WTC11 (cell line): ENCODE results near the gene ATP12A. TPM values are rescaled to one million over a fixed set of nuclear protein-coding genes. Genes with fewer than 3 reads are reported as not detected.

ENCODE experiments used
- ATAC-seq: fragments of 200-7000 bp; cut with Tn5 transposase; 2 replicates; pipeline ENCODE4 v1.10.0; 2021; ENCODE audit warnings: mild to moderate bottlenecking, moderate library complexity
- CTCF ChIA-PET: fragments of 300-600 bp; sonication (Branson Sonifier 250); formaldehyde crosslinking; loops from one replicate; lab custom pipeline; 2021; ENCODE audit warnings: antibody characterized with exemption; lab: Charles Lee
- POLR2A ChIA-PET: fragments of 350-600 bp; sonication (Branson Sonifier 250); formaldehyde crosslinking; loops from one replicate; lab custom pipeline; 2021; ENCODE audit warnings: antibody characterized with exemption; lab: Charles Lee
- DNase-seq: peaks from one replicate; pipeline ENCODE4 v3.0.0; 2021; ENCODE audit warnings: low spot score
- H3K27ac Mint-ChIP-seq: 2 replicates; pipeline ENCODE4 v1.8.0; 2021; ENCODE audit warnings: mixed read lengths
- H3K27me3 Mint-ChIP-seq: 2 replicates; pipeline ENCODE4 v1.8.0; 2021; ENCODE audit warnings: low read depth, mild to moderate bottlenecking, moderate library complexity, mixed read lengths
- H3K36me3 Mint-ChIP-seq: 2 replicates; pipeline ENCODE4 v1.8.0; 2021; ENCODE audit warnings: mixed read lengths
- H3K4me1 Mint-ChIP-seq: 2 replicates; pipeline ENCODE4 v1.8.0; 2022; ENCODE audit warnings: mixed read lengths
- H3K4me3 Mint-ChIP-seq: 2 replicates; pipeline ENCODE4 v1.8.0; 2021; ENCODE audit warnings: mild to moderate bottlenecking, moderate library complexity, mixed read lengths
- H3K9me3 Mint-ChIP-seq: 2 replicates; pipeline ENCODE4 v1.8.0; 2021; ENCODE audit warnings: mixed read lengths
- CREM ChIP-seq: sonication (generic); formaldehyde crosslinking; IDR thresholded peaks from 2 replicates; pipeline ENCODE4 v1.8.1; 2022; ENCODE audit warnings: mild to moderate bottlenecking, missing genetic modification reagents, moderate library complexity
- FOXK1 ChIP-seq: sonication (generic); formaldehyde crosslinking; IDR thresholded peaks from 2 replicates; pipeline ENCODE4 v1.8.0; 2022; ENCODE audit warnings: mild to moderate bottlenecking, moderate library complexity, missing genetic modification reagents
- GRHL2 ChIP-seq: fragments of 250-450 bp; sonication (Bioruptor Pico); IDR thresholded peaks from 2 replicates; pipeline ENCODE4 v1.8.0; 2022; ENCODE audit warnings: mild to moderate bottlenecking, moderate library complexity; ENCODE audit not compliant: insufficient replicate concordance, severe bottlenecking
- HMGA2 ChIP-seq: fragments of 250-450 bp; sonication (Bioruptor Pico); IDR thresholded peaks from 2 replicates; pipeline ENCODE4 v1.4.0; 2021; ENCODE audit warnings: mild to moderate bottlenecking, moderate library complexity
- IRF2 ChIP-seq: sonication (generic); formaldehyde crosslinking; IDR thresholded peaks from 2 replicates; pipeline ENCODE4 v1.8.0; 2022; ENCODE audit warnings: low read depth, missing genetic modification reagents, borderline replicate concordance
- MAX ChIP-seq: sonication (generic); formaldehyde crosslinking; IDR thresholded peaks from 2 replicates; pipeline ENCODE4 v1.8.0; 2022; ENCODE audit warnings: mild to moderate bottlenecking, missing genetic modification reagents
- NFE2L1 ChIP-seq: sonication (generic); formaldehyde crosslinking; IDR thresholded peaks from 2 replicates; pipeline ENCODE4 v1.8.1; 2023; ENCODE audit warnings: missing genetic modification reagents
- NR2C2 ChIP-seq: sonication (generic); formaldehyde crosslinking; IDR thresholded peaks from 2 replicates; pipeline ENCODE4 v1.8.0; 2022; ENCODE audit warnings: mild to moderate bottlenecking, missing genetic modification reagents
- PRRX2 ChIP-seq: fragments of 250-450 bp; sonication (Bioruptor Pico); IDR thresholded peaks from 2 replicates; pipeline ENCODE4 v1.8.0; 2021; ENCODE audit warnings: mild to moderate bottlenecking
- SMAD3 ChIP-seq: sonication (generic); formaldehyde crosslinking; IDR thresholded peaks from 2 replicates; pipeline ENCODE4 v1.8.0; 2022; ENCODE audit warnings: missing genetic modification reagents, mild to moderate bottlenecking, borderline replicate concordance
- USF1 ChIP-seq: sonication (generic); formaldehyde crosslinking; IDR thresholded peaks from 2 replicates; pipeline ENCODE4 v1.8.0; 2022; ENCODE audit warnings: mild to moderate bottlenecking, missing genetic modification reagents
- ZNF121 ChIP-seq: sonication (generic); formaldehyde crosslinking; IDR thresholded peaks from 2 replicates; pipeline ENCODE4 v1.8.0; 2023; ENCODE audit warnings: missing genetic modification reagents
- ZNF317 ChIP-seq: sonication (generic); formaldehyde crosslinking; IDR thresholded peaks from 2 replicates; pipeline ENCODE4 v1.8.1; 2023; ENCODE audit warnings: low read depth, mild to moderate bottlenecking, moderate library complexity, missing genetic modification reagents, borderline replicate concordance
- ZNF416 ChIP-seq: fragments of 250-450 bp; sonication (Bioruptor Pico); IDR thresholded peaks from 2 replicates; pipeline ENCODE4 v1.9.0; 2021; ENCODE audit warnings: mild to moderate bottlenecking, inconsistent platforms
- ZNF532 ChIP-seq: fragments of 250-450 bp; sonication (Bioruptor Pico); IDR thresholded peaks from 2 replicates; pipeline ENCODE4 v1.9.0; 2021; ENCODE audit warnings: mild to moderate bottlenecking, borderline replicate concordance
- total RNA-seq: library from RNA; stranded (reverse); gene quantifications from 3 replicates; pipeline ENCODE4 v1.2.3, GENCODE V29; 2021
- TF ChIP-seq, protein P1 (sequence below): sonication (generic); formaldehyde crosslinking; IDR thresholded peaks from 2 replicates; pipeline ENCODE4 v1.8.1; 2023; ENCODE audit warnings: mild to moderate bottlenecking, moderate library complexity, missing genetic modification reagents
- TF ChIP-seq, protein P2 (sequence below): sonication (generic); formaldehyde crosslinking; IDR thresholded peaks from 2 replicates; pipeline ENCODE4 v1.8.1; 2022; ENCODE audit warnings: low read depth, mild to moderate bottlenecking, moderate library complexity, missing genetic modification reagents, borderline replicate concordance
- TF ChIP-seq, protein P3 (sequence below): sonication (generic); formaldehyde crosslinking; IDR thresholded peaks from 2 replicates; pipeline ENCODE4 v1.8.0; 2022; ENCODE audit warnings: mild to moderate bottlenecking, missing genetic modification reagents
- TF ChIP-seq, protein P4 (sequence below): sonication (generic); formaldehyde crosslinking; IDR thresholded peaks from 2 replicates; pipeline ENCODE4 v1.8.1; 2023; ENCODE audit warnings: mild to moderate bottlenecking, missing genetic modification reagents, moderate library complexity

The ATP12A gene
- total RNA-seq, 1 experiment from 2014 or later = 1.4 TPM

GRCh38 chr13:24688111-24688510 lies 7.9 kb downstream of the ATP12A start:
- Mint-ChIP-seq H3K9me3 (no peaks in the 10 kb centered on the region), H3K27ac (no peak overlapping the region), H3K4me1 (peaks cover 45% of the 10 kb centered on the region), H3K4me3 (no peak overlapping the region), H3K27me3 (no peaks in the 10 kb centered on the region; the same call in 1 of the 2 replicates), H3K36me3 (no peaks in the 10 kb centered on the region)
- DNase-seq = no peak
- TF ChIP-seq PRRX2 (CRISPR knock-in tag) (no peak), ZNF532 (CRISPR knock-in tag) (no peak), HMGA2 (CRISPR knock-in tag) (no peak), ZNF416 (CRISPR knock-in tag) (no peak), MAX (no peak), GRHL2 (no peak), IRF2 (no peak), USF1 (CRISPR knock-in tag) (no peak), NR2C2 (CRISPR knock-in tag) (no peak), ZNF317 (CRISPR knock-in tag) (no peak), FOXK1 (CRISPR knock-in tag) (no peak), ZNF121 (CRISPR knock-in tag) (no peak), NFE2L1 (CRISPR knock-in tag) (no peak), SMAD3 (CRISPR knock-in tag) (no peak), CREM (CRISPR knock-in tag) (no peak)
- TF ChIP-seq, protein P1, sequence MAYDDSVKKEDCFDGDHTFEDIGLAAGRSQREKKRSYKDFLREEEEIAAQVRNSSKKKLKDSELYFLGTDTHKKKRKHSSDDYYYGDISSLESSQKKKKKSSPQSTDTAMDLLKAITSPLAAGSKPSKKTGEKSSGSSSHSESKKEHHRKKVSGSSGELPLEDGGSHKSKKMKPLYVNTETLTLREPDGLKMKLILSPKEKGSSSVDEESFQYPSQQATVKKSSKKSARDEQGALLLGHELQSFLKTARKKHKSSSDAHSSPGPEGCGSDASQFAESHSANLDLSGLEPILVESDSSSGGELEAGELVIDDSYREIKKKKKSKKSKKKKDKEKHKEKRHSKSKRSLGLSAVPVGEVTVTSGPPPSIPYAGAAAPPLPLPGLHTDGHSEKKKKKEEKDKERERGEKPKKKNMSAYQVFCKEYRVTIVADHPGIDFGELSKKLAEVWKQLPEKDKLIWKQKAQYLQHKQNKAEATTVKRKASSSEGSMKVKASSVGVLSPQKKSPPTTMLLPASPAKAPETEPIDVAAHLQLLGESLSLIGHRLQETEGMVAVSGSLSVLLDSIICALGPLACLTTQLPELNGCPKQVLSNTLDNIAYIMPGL (CRISPR knock-in tag) = no peak
- TF ChIP-seq, protein P2, sequence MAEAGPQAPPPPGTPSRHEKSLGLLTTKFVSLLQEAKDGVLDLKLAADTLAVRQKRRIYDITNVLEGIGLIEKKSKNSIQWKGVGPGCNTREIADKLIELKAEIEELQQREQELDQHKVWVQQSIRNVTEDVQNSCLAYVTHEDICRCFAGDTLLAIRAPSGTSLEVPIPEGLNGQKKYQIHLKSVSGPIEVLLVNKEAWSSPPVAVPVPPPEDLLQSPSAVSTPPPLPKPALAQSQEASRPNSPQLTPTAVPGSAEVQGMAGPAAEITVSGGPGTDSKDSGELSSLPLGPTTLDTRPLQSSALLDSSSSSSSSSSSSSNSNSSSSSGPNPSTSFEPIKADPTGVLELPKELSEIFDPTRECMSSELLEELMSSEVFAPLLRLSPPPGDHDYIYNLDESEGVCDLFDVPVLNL = no peak
- TF ChIP-seq, protein P3, sequence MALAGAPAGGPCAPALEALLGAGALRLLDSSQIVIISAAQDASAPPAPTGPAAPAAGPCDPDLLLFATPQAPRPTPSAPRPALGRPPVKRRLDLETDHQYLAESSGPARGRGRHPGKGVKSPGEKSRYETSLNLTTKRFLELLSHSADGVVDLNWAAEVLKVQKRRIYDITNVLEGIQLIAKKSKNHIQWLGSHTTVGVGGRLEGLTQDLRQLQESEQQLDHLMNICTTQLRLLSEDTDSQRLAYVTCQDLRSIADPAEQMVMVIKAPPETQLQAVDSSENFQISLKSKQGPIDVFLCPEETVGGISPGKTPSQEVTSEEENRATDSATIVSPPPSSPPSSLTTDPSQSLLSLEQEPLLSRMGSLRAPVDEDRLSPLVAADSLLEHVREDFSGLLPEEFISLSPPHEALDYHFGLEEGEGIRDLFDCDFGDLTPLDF (CRISPR knock-in tag) = no peak
- TF ChIP-seq, protein P4, sequence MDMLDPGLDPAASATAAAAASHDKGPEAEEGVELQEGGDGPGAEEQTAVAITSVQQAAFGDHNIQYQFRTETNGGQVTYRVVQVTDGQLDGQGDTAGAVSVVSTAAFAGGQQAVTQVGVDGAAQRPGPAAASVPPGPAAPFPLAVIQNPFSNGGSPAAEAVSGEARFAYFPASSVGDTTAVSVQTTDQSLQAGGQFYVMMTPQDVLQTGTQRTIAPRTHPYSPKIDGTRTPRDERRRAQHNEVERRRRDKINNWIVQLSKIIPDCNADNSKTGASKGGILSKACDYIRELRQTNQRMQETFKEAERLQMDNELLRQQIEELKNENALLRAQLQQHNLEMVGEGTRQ (CRISPR knock-in tag) = no peak
- POLR2A ChIA-PET = no interaction called here
- CTCF ChIA-PET = interaction anchor here (0.9 to 1.4 kb wide), 2 partner anchors 16 to 39 kb away, joined by 3 to 7 read pairs; no protein-coding TSS in a partner anchor
- no peak for ATAC-seq
